Neural cell (in vitro differentiated cells): ENCODE measurements around the gene EHMT1.

Experiments used
- EP300 ChIP-seq: fragments of 450-650 bp; conservative IDR thresholded peaks from 2 replicates; pipeline ENCODE4 v1.6.1; 2014; ENCODE audit warnings: antibody characterized with exemption, mild to moderate bottlenecking, moderate library complexity; ENCODE audit not compliant: poor library complexity, severe bottlenecking
- EZH2 ChIP-seq: fragments of 200-600, 300-800 bp; shearing (Covaris generic), sonication (generic); IDR thresholded peaks from 2 replicates; pipeline ENCODE4 v1.6.1; 2014; ENCODE audit warnings: antibody characterized with exemption, low read length, borderline replicate concordance, mild to moderate bottlenecking; ENCODE audit not compliant: insufficient read depth, poor library complexity, severe bottlenecking
- MXI1 ChIP-seq: fragments of 450-650 bp; conservative IDR thresholded peaks from 2 replicates; pipeline ENCODE4 v1.6.1; 2014; ENCODE audit warnings: antibody characterized with exemption, mild to moderate bottlenecking; ENCODE audit not compliant: poor library complexity, severe bottlenecking
- POLR2AphosphoS5 ChIP-seq: IDR thresholded peaks from 2 replicates; pipeline ENCODE4 v1.6.1; 2012
- RAD21 ChIP-seq: fragments of 450-650 bp; conservative IDR thresholded peaks from 2 replicates; pipeline ENCODE4 v1.6.1; 2014; ENCODE audit warnings: antibody characterized with exemption, mild to moderate bottlenecking, moderate library complexity
- SMC3 ChIP-seq: fragments of 450-650 bp; conservative IDR thresholded peaks from 2 replicates; pipeline ENCODE4 v1.6.1; 2014; ENCODE audit warnings: antibody characterized with exemption, mild to moderate bottlenecking, moderate library complexity; ENCODE audit not compliant: poor library complexity
- TAF1 ChIP-seq: IDR thresholded peaks from 2 replicates; pipeline ENCODE4 v1.6.1; 2012; ENCODE audit warnings: low read depth
- TF ChIP-seq, protein P1 (sequence below): fragments of 450-650 bp; IDR thresholded peaks from 2 replicates; pipeline ENCODE4 v1.5.1; 2014; ENCODE audit warnings: antibody characterized with exemption, mild to moderate bottlenecking, moderate library complexity; ENCODE audit not compliant: poor library complexity, severe bottlenecking
- TF ChIP-seq, protein P2 (sequence below): IDR thresholded peaks from 2 replicates; pipeline ENCODE4 v1.6.1; 2012; ENCODE audit warnings: borderline replicate concordance

DNA sequence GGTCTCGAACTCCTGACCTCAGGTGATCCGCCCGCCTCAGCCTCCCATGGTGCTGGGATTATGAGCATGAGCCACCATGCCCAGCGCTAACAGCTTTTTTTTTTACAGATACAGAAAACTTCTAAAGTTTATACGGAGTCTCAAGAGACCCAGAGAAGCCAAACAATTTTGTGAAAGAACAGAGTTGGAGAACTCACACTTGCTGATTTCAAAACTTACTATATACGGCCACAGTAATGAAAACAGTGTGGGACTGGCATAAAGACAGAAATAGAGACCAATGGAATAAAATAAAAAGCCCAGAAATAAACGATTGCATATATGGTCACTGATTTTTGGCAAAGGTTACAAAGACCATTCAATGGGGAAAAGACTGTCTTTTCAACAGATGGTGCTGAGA, 173.1 kb downstream of the EHMT1 start:
- TF ChIP-seq, protein P1, sequence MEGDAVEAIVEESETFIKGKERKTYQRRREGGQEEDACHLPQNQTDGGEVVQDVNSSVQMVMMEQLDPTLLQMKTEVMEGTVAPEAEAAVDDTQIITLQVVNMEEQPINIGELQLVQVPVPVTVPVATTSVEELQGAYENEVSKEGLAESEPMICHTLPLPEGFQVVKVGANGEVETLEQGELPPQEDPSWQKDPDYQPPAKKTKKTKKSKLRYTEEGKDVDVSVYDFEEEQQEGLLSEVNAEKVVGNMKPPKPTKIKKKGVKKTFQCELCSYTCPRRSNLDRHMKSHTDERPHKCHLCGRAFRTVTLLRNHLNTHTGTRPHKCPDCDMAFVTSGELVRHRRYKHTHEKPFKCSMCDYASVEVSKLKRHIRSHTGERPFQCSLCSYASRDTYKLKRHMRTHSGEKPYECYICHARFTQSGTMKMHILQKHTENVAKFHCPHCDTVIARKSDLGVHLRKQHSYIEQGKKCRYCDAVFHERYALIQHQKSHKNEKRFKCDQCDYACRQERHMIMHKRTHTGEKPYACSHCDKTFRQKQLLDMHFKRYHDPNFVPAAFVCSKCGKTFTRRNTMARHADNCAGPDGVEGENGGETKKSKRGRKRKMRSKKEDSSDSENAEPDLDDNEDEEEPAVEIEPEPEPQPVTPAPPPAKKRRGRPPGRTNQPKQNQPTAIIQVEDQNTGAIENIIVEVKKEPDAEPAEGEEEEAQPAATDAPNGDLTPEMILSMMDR, result no peak
- TF ChIP-seq EZH2, result no peak
- no peak for TF ChIP-seq POLR2AphosphoS5
- TF ChIP-seq, protein P2, sequence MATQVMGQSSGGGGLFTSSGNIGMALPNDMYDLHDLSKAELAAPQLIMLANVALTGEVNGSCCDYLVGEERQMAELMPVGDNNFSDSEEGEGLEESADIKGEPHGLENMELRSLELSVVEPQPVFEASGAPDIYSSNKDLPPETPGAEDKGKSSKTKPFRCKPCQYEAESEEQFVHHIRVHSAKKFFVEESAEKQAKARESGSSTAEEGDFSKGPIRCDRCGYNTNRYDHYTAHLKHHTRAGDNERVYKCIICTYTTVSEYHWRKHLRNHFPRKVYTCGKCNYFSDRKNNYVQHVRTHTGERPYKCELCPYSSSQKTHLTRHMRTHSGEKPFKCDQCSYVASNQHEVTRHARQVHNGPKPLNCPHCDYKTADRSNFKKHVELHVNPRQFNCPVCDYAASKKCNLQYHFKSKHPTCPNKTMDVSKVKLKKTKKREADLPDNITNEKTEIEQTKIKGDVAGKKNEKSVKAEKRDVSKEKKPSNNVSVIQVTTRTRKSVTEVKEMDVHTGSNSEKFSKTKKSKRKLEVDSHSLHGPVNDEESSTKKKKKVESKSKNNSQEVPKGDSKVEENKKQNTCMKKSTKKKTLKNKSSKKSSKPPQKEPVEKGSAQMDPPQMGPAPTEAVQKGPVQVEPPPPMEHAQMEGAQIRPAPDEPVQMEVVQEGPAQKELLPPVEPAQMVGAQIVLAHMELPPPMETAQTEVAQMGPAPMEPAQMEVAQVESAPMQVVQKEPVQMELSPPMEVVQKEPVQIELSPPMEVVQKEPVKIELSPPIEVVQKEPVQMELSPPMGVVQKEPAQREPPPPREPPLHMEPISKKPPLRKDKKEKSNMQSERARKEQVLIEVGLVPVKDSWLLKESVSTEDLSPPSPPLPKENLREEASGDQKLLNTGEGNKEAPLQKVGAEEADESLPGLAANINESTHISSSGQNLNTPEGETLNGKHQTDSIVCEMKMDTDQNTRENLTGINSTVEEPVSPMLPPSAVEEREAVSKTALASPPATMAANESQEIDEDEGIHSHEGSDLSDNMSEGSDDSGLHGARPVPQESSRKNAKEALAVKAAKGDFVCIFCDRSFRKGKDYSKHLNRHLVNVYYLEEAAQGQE, result no peak
- TF ChIP-seq SMC3, result no peak
- TF ChIP-seq EP300, result no peak
- TF ChIP-seq MXI1, result no peak
- no peak for TF ChIP-seq TAF1
- no peak for TF ChIP-seq RAD21
